Hypothalamus (tissue), 51 donors: ENCODE results near the gene NRSN1.
"Not testable (repeated sequence)": the region's sequence is repeated elsewhere in the genome, so short reads cannot be mapped to it uniquely, and the experiment has no call there.

Source experiments
- DNase-seq, 51 donors: peaks; one replicate each; lab custom pipeline; 2025; lab: John Stamatoyannopoulos, UW

NRSN1 gene

GRCh38 chr6:24139639-24140038 lies 13.6 kb downstream of the NRSN1 start:
- DNase-seq = no peak

- DNase-seq = peak in 30 of 51 donors; percentile 6 to 71 (median 38)
Observed at GRCh38 chr6:24140591-24140990, 14.6 kb downstream of the NRSN1 start.

- DNase-seq = not testable (repeated sequence)
Observed at GRCh38 chr6:24142733-24143132, 16.7 kb downstream of the NRSN1 start.

- DNase-seq = peak in 1 of 51 donors; percentile 4
Observed at GRCh38 chr6:24145690-24146131, 19.7 kb downstream of the NRSN1 start.

- no peak for DNase-seq
Observed at GRCh38 chr6:24146871-24147270, 20.9 kb downstream of the NRSN1 start.

GRCh38 chr6:24147511-24148153 lies 21.6 kb downstream of the NRSN1 start:
- peak in 1 of 51 donors; percentile 48 for DNase-seq

GRCh38 chr6:24148154-24148570 lies 22.1 kb downstream of the NRSN1 start:
- DNase-seq = no peak

- no peak for DNase-seq
Observed at GRCh38 chr6:24148684-24149083, 22.7 kb downstream of the NRSN1 start.

GRCh38 chr6:24149296-24149695 lies 23.3 kb downstream of the NRSN1 start:
- DNase-seq = no peak

GRCh38 chr6:24149836-24150235 lies 23.8 kb downstream of the NRSN1 start:
- no peak for DNase-seq

- no peak for DNase-seq
Observed at GRCh38 chr6:24152014-24152413, 26.0 kb downstream of the NRSN1 start.

GRCh38 chr6:24154121-24154520 lies 28.1 kb downstream of the NRSN1 start:
- peak in 1 of 51 donors; percentile 16 for DNase-seq

- no peak for DNase-seq
Observed at GRCh38 chr6:24157886-24158285, 31.9 kb downstream of the NRSN1 start.

GRCh38 chr6:24183584-24183983 lies 57.6 kb downstream of the NRSN1 start:
- DNase-seq = no peak

- no peak for DNase-seq
Observed at GRCh38 chr6:24186349-24186748, 60.3 kb downstream of the NRSN1 start.

- no peak for DNase-seq
Observed at GRCh38 chr6:24187965-24188577, 62.1 kb downstream of the NRSN1 start.

GRCh38 chr6:24188578-24189080 lies 62.6 kb downstream of the NRSN1 start:
- DNase-seq = no peak

GRCh38 chr6:24191346-24191745 lies 65.3 kb downstream of the NRSN1 start:
- DNase-seq = no peak

GRCh38 chr6:24193364-24193763 lies 67.3 kb downstream of the NRSN1 start:
- DNase-seq = no peak

- no peak for DNase-seq
Observed at GRCh38 chr6:24194978-24195700, 69.1 kb downstream of the NRSN1 start.

- no peak for DNase-seq
Observed at GRCh38 chr6:24195836-24196597, 70.0 kb downstream of the NRSN1 start.
